ENCODE measurements around the gene ST6GALNAC1. TPM values are rescaled to one million over a fixed set of nuclear protein-coding genes. Genes with fewer than 3 reads are reported as not detected.
A peak's percentile ranks its signal among the peaks of the same experiment; 100 is the strongest.

Gene ST6GALNAC1
- total and polyA plus RNA-seq, 2 of the 13 experiments (the other 11 are each of a cell fraction or from before 2014, with no cell fraction given): not detected

- peak; percentile 68 for TF ChIP-seq AFF4 (CRISPR knock-in tag; IDR thresholded peaks at IDR 0.05)
- peak; percentile 91; the same call in 1 of the 2 replicates for TF ChIP-seq ZNF337 (CRISPR knock-in tag; IDR thresholded peaks at IDR 0.05; ENCODE audit: borderline replicate concordance, low read depth)
- TF ChIP-seq, protein P1, sequence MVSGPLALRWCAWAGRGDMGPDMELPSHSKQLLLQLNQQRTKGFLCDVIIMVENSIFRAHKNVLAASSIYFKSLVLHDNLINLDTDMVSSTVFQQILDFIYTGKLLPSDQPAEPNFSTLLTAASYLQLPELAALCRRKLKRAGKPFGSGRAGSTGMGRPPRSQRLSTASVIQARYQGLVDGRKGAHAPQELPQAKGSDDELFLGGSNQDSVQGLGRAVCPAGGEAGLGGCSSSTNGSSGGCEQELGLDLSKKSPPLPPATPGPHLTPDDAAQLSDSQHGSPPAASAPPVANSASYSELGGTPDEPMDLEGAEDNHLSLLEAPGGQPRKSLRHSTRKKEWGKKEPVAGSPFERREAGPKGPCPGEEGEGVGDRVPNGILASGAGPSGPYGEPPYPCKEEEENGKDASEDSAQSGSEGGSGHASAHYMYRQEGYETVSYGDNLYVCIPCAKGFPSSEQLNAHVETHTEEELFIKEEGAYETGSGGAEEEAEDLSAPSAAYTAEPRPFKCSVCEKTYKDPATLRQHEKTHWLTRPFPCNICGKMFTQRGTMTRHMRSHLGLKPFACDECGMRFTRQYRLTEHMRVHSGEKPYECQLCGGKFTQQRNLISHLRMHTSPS (CRISPR knock-in tag; IDR thresholded peaks at IDR 0.05; ENCODE audit: low read depth): peak; percentile 73; the same call in 1 of the 2 replicates
- peak; percentile 80 to 83 for TF ChIP-seq POLR2A (IDR thresholded peaks at IDR 0.05; ENCODE audit: insufficient read depth in 1 of 2, low read depth in 2 of 2, low read length in 2 of 2)
- no peak for TF ChIP-seq ADNP (CRISPR knock-in tag; IDR thresholded peaks at IDR 0.05)
- no peak for TF ChIP-seq ZNF652 (CRISPR knock-in tag; IDR thresholded peaks at IDR 0.05; ENCODE audit: borderline replicate concordance, low read depth)
- TF ChIP-seq MED13 (CRISPR knock-in tag; IDR thresholded peaks at IDR 0.05): 0 out of 2 replicates have a peak, but pooled peaks have one; percentile 33
- no peak for TF ChIP-seq ASH2L (IDR thresholded peaks at IDR 0.05; ENCODE audit: insufficient read length, low read depth, low read length)
- TF ChIP-seq FOXK2 (IDR thresholded peaks at IDR 0.05): peak; percentile 76
- TF ChIP-seq PAF1 (CRISPR knock-in tag; IDR thresholded peaks at IDR 0.05): no peak
- no peak for TF ChIP-seq ATAD3A (CRISPR knock-in tag; IDR thresholded peaks at IDR 0.05)
- TF ChIP-seq GTF2F1 (IDR thresholded peaks at IDR 0.05; ENCODE audit: low read length): peak; percentile 53; the same call in 1 of the 2 replicates
- TF ChIP-seq ZNF143 (CRISPR knock-in tag; IDR thresholded peaks at IDR 0.05): no peak
- TF ChIP-seq, protein P2, sequence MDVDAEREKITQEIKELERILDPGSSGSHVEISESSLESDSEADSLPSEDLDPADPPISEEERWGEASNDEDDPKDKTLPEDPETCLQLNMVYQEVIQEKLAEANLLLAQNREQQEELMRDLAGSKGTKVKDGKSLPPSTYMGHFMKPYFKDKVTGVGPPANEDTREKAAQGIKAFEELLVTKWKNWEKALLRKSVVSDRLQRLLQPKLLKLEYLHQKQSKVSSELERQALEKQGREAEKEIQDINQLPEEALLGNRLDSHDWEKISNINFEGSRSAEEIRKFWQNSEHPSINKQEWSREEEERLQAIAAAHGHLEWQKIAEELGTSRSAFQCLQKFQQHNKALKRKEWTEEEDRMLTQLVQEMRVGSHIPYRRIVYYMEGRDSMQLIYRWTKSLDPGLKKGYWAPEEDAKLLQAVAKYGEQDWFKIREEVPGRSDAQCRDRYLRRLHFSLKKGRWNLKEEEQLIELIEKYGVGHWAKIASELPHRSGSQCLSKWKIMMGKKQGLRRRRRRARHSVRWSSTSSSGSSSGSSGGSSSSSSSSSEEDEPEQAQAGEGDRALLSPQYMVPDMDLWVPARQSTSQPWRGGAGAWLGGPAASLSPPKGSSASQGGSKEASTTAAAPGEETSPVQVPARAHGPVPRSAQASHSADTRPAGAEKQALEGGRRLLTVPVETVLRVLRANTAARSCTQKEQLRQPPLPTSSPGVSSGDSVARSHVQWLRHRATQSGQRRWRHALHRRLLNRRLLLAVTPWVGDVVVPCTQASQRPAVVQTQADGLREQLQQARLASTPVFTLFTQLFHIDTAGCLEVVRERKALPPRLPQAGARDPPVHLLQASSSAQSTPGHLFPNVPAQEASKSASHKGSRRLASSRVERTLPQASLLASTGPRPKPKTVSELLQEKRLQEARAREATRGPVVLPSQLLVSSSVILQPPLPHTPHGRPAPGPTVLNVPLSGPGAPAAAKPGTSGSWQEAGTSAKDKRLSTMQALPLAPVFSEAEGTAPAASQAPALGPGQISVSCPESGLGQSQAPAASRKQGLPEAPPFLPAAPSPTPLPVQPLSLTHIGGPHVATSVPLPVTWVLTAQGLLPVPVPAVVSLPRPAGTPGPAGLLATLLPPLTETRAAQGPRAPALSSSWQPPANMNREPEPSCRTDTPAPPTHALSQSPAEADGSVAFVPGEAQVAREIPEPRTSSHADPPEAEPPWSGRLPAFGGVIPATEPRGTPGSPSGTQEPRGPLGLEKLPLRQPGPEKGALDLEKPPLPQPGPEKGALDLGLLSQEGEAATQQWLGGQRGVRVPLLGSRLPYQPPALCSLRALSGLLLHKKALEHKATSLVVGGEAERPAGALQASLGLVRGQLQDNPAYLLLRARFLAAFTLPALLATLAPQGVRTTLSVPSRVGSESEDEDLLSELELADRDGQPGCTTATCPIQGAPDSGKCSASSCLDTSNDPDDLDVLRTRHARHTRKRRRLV (CRISPR knock-in tag; IDR thresholded peaks at IDR 0.05): peak; percentile 26
- TF ChIP-seq SMAD1 (CRISPR knock-in tag; IDR thresholded peaks at IDR 0.05; ENCODE audit: borderline replicate concordance, low read depth): peak; percentile 94
- no peak for TF ChIP-seq FOXM1 (CRISPR knock-in tag; IDR thresholded peaks at IDR 0.05)
- TF ChIP-seq ZKSCAN5 (CRISPR knock-in tag; IDR thresholded peaks at IDR 0.05): no peak
- no peak for TF ChIP-seq SYNCRIP (IDR thresholded peaks at IDR 0.05; ENCODE audit: insufficient read depth, low read depth, low read length)
- no peak for TF ChIP-seq KAT2B (IDR thresholded peaks at IDR 0.05; ENCODE audit: borderline replicate concordance, low read depth, low read length)
Measured at GRCh38 chr17:76671123-76671911, 27.8 kb upstream of the ST6GALNAC1 start (continued).

Data from HepG2 (cell line).